OCI-LY1 (cell line): Measurements from ENCODE around the gene MYO5B.
"Not testable (repeated sequence)": the region's sequence is repeated elsewhere in the genome, so short reads cannot be mapped to it uniquely, and the experiment has no call there.

Source experiments
- H2AFZ ChIP-seq: fragments of 200-600 bp; sonication (generic), shearing (Covaris generic); 2 replicates; pipeline ENCODE4 v1.6.0; 2014; ENCODE audit warnings: antibody characterized with exemption, mild to moderate bottlenecking, low read length
- H3F3A ChIP-seq: fragments of 200-600 bp; sonication (generic), shearing (Covaris generic); 2 replicates; pipeline ENCODE4 v1.6.0; 2014; ENCODE audit warnings: mild to moderate bottlenecking, antibody characterized with exemption, low read length, moderate library complexity; ENCODE audit not compliant: insufficient read depth
- H3K27ac ChIP-seq: fragments of 200-600 bp; sonication (generic); 2 replicates; pipeline ENCODE4 v1.5.1; 2014; ENCODE audit warnings: low read length, mixed run types, mild to moderate bottlenecking, low read depth; ENCODE audit not compliant: poor library complexity, severe bottlenecking
- H3K27me3 ChIP-seq: fragments of 200-600 bp; sonication (generic); 2 replicates; pipeline ENCODE4 v1.6.0; 2014; ENCODE audit warnings: antibody characterized with exemption, mild to moderate bottlenecking, low read length, moderate library complexity; ENCODE audit not compliant: insufficient read depth
- H3K36me3 ChIP-seq: fragments of 200-600 bp; sonication (generic); 2 replicates; pipeline ENCODE4 v1.6.1; 2014; ENCODE audit warnings: mild to moderate bottlenecking, antibody characterized with exemption, low read length, moderate library complexity, mixed read lengths; ENCODE audit not compliant: insufficient read depth
- H3K4me1 ChIP-seq: fragments of 200-600 bp; sonication (generic); 2 replicates; pipeline ENCODE4 v1.5.1; 2014; ENCODE audit warnings: mild to moderate bottlenecking, low read length, moderate library complexity; ENCODE audit not compliant: insufficient read depth, severe bottlenecking
- H3K4me2 ChIP-seq: fragments of 200-600 bp; sonication (generic), shearing (Covaris generic); 2 replicates; pipeline ENCODE4 v1.6.1; 2014; ENCODE audit warnings: low read length
- H3K4me3 ChIP-seq: fragments of 200-600 bp; sonication (generic); 2 replicates; pipeline ENCODE4 v1.5.1; 2014; ENCODE audit warnings: low read length, low read depth, mild to moderate bottlenecking, mixed read lengths; ENCODE audit not compliant: poor library complexity, severe bottlenecking
- H3K79me2 ChIP-seq: fragments of 200-600 bp; shearing (Covaris generic); 2 replicates; pipeline ENCODE4 v1.6.1; 2016; ENCODE audit warnings: mixed run types, low read length, mixed read lengths; ENCODE audit not compliant: insufficient read depth
- H3K9ac ChIP-seq: fragments of 200-600 bp; sonication (generic), shearing (Covaris generic); 2 replicates; pipeline ENCODE4 v1.6.1; 2014; ENCODE audit warnings: mild to moderate bottlenecking, low read length, mixed read lengths
- H3K9me2 ChIP-seq: fragments of 200-600 bp; sonication (generic), shearing (Covaris generic); 2 replicates; pipeline ENCODE4 v1.6.1; 2014; ENCODE audit warnings: low read depth, mild to moderate bottlenecking, low read length, mixed read lengths
- H3K9me3 ChIP-seq: fragments of 200-600 bp; shearing (Covaris generic); 2 replicates; pipeline ENCODE4 v1.6.1; 2014; ENCODE audit warnings: low read length, mixed read lengths
- H4K20me1 ChIP-seq: fragments of 200-600 bp; sonication (generic), shearing (Covaris generic); 2 replicates; pipeline ENCODE4 v1.6.0; 2016; ENCODE audit warnings: mild to moderate bottlenecking, low read length; ENCODE audit not compliant: insufficient read depth
- CTCF ChIP-seq: fragments of 200-600 bp; sonication (generic), shearing (Covaris generic); IDR thresholded peaks from 2 replicates; pipeline ENCODE4 v1.5.1; 2017; ENCODE audit warnings: mild to moderate bottlenecking, antibody characterized with exemption, low read length, moderate library complexity, mixed read lengths
- EZH2 ChIP-seq: fragments of 200-600 bp; sonication (generic), shearing (Covaris generic); IDR thresholded peaks from 2 replicates; pipeline ENCODE4 v1.8.0; 2017; ENCODE audit warnings: borderline replicate concordance, mixed run types, mild to moderate bottlenecking, antibody characterized with exemption, low read length, moderate library complexity, mixed read lengths

The MYO5B gene

GRCh38 chr18:49788327-49788898 is 406.5 kb downstream of the MYO5B start:
- H3K27ac ChIP-seq: no peak overlapping the region

GRCh38 chr18:49786019-49786720 is 408.8 kb downstream of the MYO5B start:
- no peak overlapping the region for H3K27ac ChIP-seq
- H3K27me3 ChIP-seq: no peaks in the 10 kb centered on the region
- H3K79me2 ChIP-seq: no peaks in the 10 kb centered on the region
- H3K4me3 ChIP-seq: no peak overlapping the region
- no peaks in the 10 kb centered on the region for H4K20me1 ChIP-seq
- H3K9ac ChIP-seq: no peak overlapping the region
- H3K4me1 ChIP-seq: no peaks in the 10 kb centered on the region
- H3K9me2 ChIP-seq: no peaks in the 10 kb centered on the region
- H2AFZ ChIP-seq: no peak overlapping the region
- H3K36me3 ChIP-seq: peaks cover 74% of the 10 kb centered on the region
- TF ChIP-seq EZH2: no peak
- TF ChIP-seq CTCF: no peak
- H3F3A ChIP-seq: no peaks in the 10 kb centered on the region
- H3K4me2 ChIP-seq: no peak overlapping the region
- no peaks in the 10 kb centered on the region for H3K9me3 ChIP-seq

More at GRCh38 chr18:49788327-49788898, 406.5 kb downstream of the MYO5B start:
- Histone ChIP-seq H3K4me1 (no peaks in the 10 kb centered on the region), H4K20me1 (no peaks in the 10 kb centered on the region), H3K9ac (no peak overlapping the region), H3K9me3 (no peaks in the 10 kb centered on the region), H3K9me2 (no peaks in the 10 kb centered on the region), H3K4me3 (no peak overlapping the region), H2AFZ (no peak overlapping the region), H3F3A (no peaks in the 10 kb centered on the region), H3K36me3 (peaks cover 82% of the 10 kb centered on the region), H3K4me2 (0 out of 2 replicates have a peak overlapping the region, but pooled peaks have one; percentile 12), H3K79me2 (no peaks in the 10 kb centered on the region), H3K27me3 (no peaks in the 10 kb centered on the region)
- no peak for TF ChIP-seq CTCF
- no peak for TF ChIP-seq EZH2

- Histone ChIP-seq H3K36me3 (peaks cover 61% of the 10 kb centered on the region), H3K27ac (no peak overlapping the region), H3F3A (no peaks in the 10 kb centered on the region), H3K9me2 (no peaks in the 10 kb centered on the region), H3K9ac (no peak overlapping the region), H4K20me1 (no peaks in the 10 kb centered on the region), H3K4me2 (no peak overlapping the region), H3K9me3 (no peaks in the 10 kb centered on the region), H3K4me1 (no peaks in the 10 kb centered on the region), H2AFZ (no peak overlapping the region), H3K79me2 (no peaks in the 10 kb centered on the region), H3K27me3 (no peaks in the 10 kb centered on the region), H3K4me3 (no peak overlapping the region)
- no peak for TF ChIP-seq EZH2
- no peak for TF ChIP-seq CTCF
These were observed 410.3 kb downstream of the MYO5B start for GRCh38 chr18:49784427-49785185.

- H3K4me2 ChIP-seq, H3K27me3 ChIP-seq, H3K9ac ChIP-seq, H3K79me2 ChIP-seq, H3F3A ChIP-seq, H3K27ac ChIP-seq, H2AFZ ChIP-seq, H3K4me3 ChIP-seq, H4K20me1 ChIP-seq, H3K9me2 ChIP-seq, H3K4me1 ChIP-seq, H3K9me3 ChIP-seq: not testable (repeated sequence)
- H3K36me3 ChIP-seq: peaks cover 51% of the 10 kb centered on the region
These were observed 411.3 kb downstream of the MYO5B start for GRCh38 chr18:49783631-49784030.
